ENCODE results near the gene CYP2F1.
"Not testable (repeated sequence)": the region's sequence is repeated elsewhere in the genome, so short reads cannot be mapped to it uniquely, and the experiment has no call there.

The CYP2F1 gene

GRCh38 chr19:41088151-41088550 is 26.1 kb upstream of the CYP2F1 start, which contains the start of gene CYP2A13:
Gene CYP2A13, plus strand, starts transcription at chr19:41088451. Its CDS starts 21 bp downstream, at chr19:41088472.
- H3K27me3 ChIP-seq: peaks cover 12% of the 10 kb centered on the region
- DNase-seq: no peak
- H3K4me3 ChIP-seq (ENCODE audit: low read depth, low read length): no peak within 1 kb of the TSS
- H3K9me3 ChIP-seq: no peaks in the 10 kb centered on the region
- no peak for TF ChIP-seq CTCF (IDR thresholded peaks at IDR 0.05; ENCODE audit: low read depth, low read length)
- H3K36me3 ChIP-seq: no peaks in the 10 kb centered on the region
- no peaks in the 10 kb centered on the region for H3K4me1 ChIP-seq

GRCh38 chr19:41089959-41090358 is 24.3 kb upstream of the CYP2F1 start:
- H3K4me3 ChIP-seq (ENCODE audit: low read depth, low read length): no peak overlapping the region
- no peak for TF ChIP-seq CTCF (IDR thresholded peaks at IDR 0.05; ENCODE audit: low read depth, low read length)
- peaks cover 8% of the 10 kb centered on the region for H3K27me3 ChIP-seq
- no peaks in the 10 kb centered on the region for H3K4me1 ChIP-seq
- no peaks in the 10 kb centered on the region for H3K36me3 ChIP-seq
- H3K9me3 ChIP-seq: no peaks in the 10 kb centered on the region
- no peak for DNase-seq

- Histone ChIP-seq H3K4me3 (ENCODE audit: low read depth, low read length) (no peak overlapping the region), H3K36me3 (no peaks in the 10 kb centered on the region), H3K27me3 (no peaks in the 10 kb centered on the region; the same call in 1 of the 2 replicates), H3K4me1 (no peaks in the 10 kb centered on the region), H3K9me3 (no peaks in the 10 kb centered on the region)
- DNase-seq: no peak
- TF ChIP-seq CTCF (IDR thresholded peaks at IDR 0.05; ENCODE audit: low read depth, low read length): no peak
Measured at GRCh38 chr19:41095703-41096102, 18.5 kb upstream of the CYP2F1 start.

- Histone ChIP-seq H3K4me1 (no peaks in the 10 kb centered on the region), H3K4me3 (ENCODE audit: low read depth, low read length) (no peak overlapping the region), H3K9me3 (no peaks in the 10 kb centered on the region), H3K27me3 (no peaks in the 10 kb centered on the region), H3K36me3 (no peaks in the 10 kb centered on the region)
- no peak for DNase-seq
- TF ChIP-seq CTCF (IDR thresholded peaks at IDR 0.05; ENCODE audit: low read depth, low read length): no peak
Measured at GRCh38 chr19:41096353-41096752, 17.9 kb upstream of the CYP2F1 start.

DNA sequence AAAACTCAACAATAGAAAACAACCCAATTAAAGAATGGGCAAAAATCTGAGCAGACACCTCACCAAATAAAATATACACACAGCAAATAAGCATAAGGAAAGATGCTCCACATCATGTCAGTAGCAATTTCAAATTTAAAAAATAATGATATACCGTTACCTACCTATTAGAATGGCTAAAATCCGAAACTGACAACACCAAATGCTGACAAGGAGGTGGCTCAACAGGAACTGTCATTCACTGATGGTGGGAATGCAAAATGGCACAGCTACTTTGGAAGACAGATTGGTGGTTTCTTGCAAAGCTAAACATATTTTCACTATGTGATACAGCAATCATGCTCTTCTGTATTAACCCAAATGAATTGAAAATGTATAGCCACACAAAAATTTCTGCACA is 16.9 kb upstream of the CYP2F1 start:
- no peaks in the 10 kb centered on the region for H3K9me3 ChIP-seq
- TF ChIP-seq CTCF (IDR thresholded peaks at IDR 0.05; ENCODE audit: low read depth, low read length): no peak
- no peaks in the 10 kb centered on the region for H3K36me3 ChIP-seq
- no peaks in the 10 kb centered on the region for H3K4me1 ChIP-seq
- H3K27me3 ChIP-seq: no peaks in the 10 kb centered on the region
- no peak for DNase-seq
- H3K4me3 ChIP-seq (ENCODE audit: low read depth, low read length): no peak overlapping the region

GRCh38 chr19:41098762-41099161 is 15.5 kb upstream of the CYP2F1 start:
- no peaks in the 10 kb centered on the region for H3K27me3 ChIP-seq
- no peak for TF ChIP-seq CTCF (IDR thresholded peaks at IDR 0.05; ENCODE audit: low read depth, low read length)
- H3K4me1 ChIP-seq: no peaks in the 10 kb centered on the region
- H3K9me3 ChIP-seq: no peaks in the 10 kb centered on the region
- no peak overlapping the region for H3K4me3 ChIP-seq (ENCODE audit: low read depth, low read length)
- no peak for DNase-seq
- no peaks in the 10 kb centered on the region for H3K36me3 ChIP-seq

- not testable (repeated sequence) for DNase-seq; H3K4me1 ChIP-seq; H3K36me3 ChIP-seq; H3K27me3 ChIP-seq; H3K9me3 ChIP-seq; H3K4me3 ChIP-seq (ENCODE audit: low read depth, low read length)
Measured at GRCh38 chr19:41102210-41102609, 12.0 kb upstream of the CYP2F1 start.
